Gastrocnemius medialis (tissue), 4 donors: ENCODE measurements around the gene CENPT.

ENCODE experiments used
- POLR2A ChIP-seq, 2 donors: fragments of 450-650 bp; IDR thresholded peaks; one replicate each; pipeline ENCODE4 v1.6.1; 2017; ENCODE audit warnings: antibody characterized with exemption in 2 of 2, mild to moderate bottlenecking in 2 of 2, moderate library complexity in 2 of 2
- TF ChIP-seq, protein P1 (sequence below), 5 experiments: fragments of 450-650 bp in 3 of 5; fragments of 200-600 bp in 2 of 5; sonication (generic) in 2 of 5; IDR thresholded peaks in 4 of 5; conservative IDR thresholded peaks in 1 of 5; 1 replicate in 4 of 5; 2 replicates in 1 of 5; pipeline ENCODE4 v1.5.1; 2016 to 2019; ENCODE audit warnings: antibody characterized with exemption in 5 of 5, mild to moderate bottlenecking in 3 of 5, moderate library complexity in 3 of 5

DNA sequence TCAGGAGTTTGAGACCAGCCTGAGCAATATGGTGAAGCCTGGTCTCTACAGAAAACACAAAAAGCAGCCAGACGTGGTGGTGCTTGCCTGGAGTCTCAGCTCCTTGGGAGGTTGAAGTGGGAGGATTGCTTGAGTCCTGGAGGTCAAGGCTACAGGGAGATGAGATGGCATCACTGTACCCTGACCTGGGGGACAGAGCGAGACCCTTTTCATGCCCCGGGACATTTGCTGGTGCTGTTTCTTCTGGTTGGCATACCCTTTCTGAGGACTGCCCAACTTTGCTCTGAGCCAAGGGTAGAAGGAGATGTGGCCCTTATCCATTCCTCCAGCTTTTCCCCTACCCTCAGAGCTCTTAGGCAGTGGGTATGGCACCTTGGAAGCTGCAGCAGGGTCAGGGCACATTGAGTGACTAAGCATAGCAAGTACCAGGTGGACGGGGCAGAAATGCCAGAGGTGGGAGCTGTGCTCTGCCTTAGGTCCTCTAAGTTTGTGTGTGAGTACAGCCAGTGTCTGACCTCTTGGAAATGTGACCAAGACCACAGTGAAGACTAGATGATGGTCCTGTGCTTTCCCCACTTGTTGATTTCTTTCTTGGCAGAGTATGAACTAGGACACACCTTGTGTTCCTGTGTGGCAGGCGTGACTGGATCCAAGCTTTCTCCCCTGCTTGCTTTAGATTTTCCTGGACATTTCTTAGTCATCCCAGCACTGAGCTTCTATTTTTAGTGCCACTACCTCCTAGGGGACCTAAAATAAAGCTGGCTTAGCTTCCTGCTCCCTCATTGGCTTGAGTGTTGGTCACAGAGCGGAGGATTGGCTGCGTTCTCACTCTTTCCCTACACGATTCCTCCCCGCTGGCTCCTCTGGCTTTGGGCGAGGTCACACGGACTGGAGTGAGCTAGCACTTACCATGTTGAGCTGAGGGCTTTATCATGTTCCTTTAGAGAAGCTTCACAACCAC lies 15.4 kb upstream of the CENPT start:
- TF ChIP-seq POLR2A (IDR thresholded peaks at IDR 0.05): peak; percentile 79 to 82
- TF ChIP-seq, protein P1, sequence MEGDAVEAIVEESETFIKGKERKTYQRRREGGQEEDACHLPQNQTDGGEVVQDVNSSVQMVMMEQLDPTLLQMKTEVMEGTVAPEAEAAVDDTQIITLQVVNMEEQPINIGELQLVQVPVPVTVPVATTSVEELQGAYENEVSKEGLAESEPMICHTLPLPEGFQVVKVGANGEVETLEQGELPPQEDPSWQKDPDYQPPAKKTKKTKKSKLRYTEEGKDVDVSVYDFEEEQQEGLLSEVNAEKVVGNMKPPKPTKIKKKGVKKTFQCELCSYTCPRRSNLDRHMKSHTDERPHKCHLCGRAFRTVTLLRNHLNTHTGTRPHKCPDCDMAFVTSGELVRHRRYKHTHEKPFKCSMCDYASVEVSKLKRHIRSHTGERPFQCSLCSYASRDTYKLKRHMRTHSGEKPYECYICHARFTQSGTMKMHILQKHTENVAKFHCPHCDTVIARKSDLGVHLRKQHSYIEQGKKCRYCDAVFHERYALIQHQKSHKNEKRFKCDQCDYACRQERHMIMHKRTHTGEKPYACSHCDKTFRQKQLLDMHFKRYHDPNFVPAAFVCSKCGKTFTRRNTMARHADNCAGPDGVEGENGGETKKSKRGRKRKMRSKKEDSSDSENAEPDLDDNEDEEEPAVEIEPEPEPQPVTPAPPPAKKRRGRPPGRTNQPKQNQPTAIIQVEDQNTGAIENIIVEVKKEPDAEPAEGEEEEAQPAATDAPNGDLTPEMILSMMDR (IDR thresholded peaks at IDR 0.05 in 4 of 5, conservative IDR thresholded peaks at IDR 0.05 in 1 of 5): no peak
